Pancreas (tissue), 10 donors: ENCODE measurements around the gene PLCB1. TPM values are rescaled to one million over a fixed set of nuclear protein-coding genes. Genes with fewer than 3 reads are reported as not detected.

ENCODE experiments used
- ATAC-seq, 4 donors: fragments of 200-7000 bp; cut with Tn5 transposase; one replicate each; pipeline versions ENCODE4 v1.8.0 to v1.9.1; 2020; ENCODE audit warnings: mild to moderate bottlenecking in 4 of 4, moderate library complexity in 4 of 4
- DNase-seq, 6 donors: peaks; one replicate each; pipeline ENCODE4 v3.0.0-alpha.2; 2020
- FAIRE-seq: peaks from 2 replicates; lab custom pipeline; 2012; peaks lifted over from hg19 to GRCh38; lab: Jason Lieb, UNC
- H3K27ac ChIP-seq, 4 donors: fragments of 200-600 bp; sonication (generic); 1 replicate in 3 of 4; 2 replicates in 1 of 4; pipeline versions ENCODE4 v1.5.0 to v1.8.0; 2020
- H3K27me3 ChIP-seq, 4 donors: fragments of 200-600 bp; one replicate each; pipeline ENCODE4 v1.8.0; 2021
- H3K36me3 ChIP-seq, 3 donors: fragments of 200-600 bp; sonication (generic) in 1 of 3; one replicate each; pipeline versions ENCODE4 v1.5.0 to v1.8.0; 2020 to 2021
- H3K4me1 ChIP-seq, 3 donors: fragments of 200-600 bp; one replicate each; pipeline ENCODE4 v1.8.0; 2021
- H3K4me3 ChIP-seq, 4 donors: fragments of 200-600 bp; sonication (generic) in 2 of 4; one replicate each; pipeline versions ENCODE4 v1.5.0 to v1.8.0; 2020 to 2021
- H3K9me3 ChIP-seq, 4 donors: fragments of 200-600 bp; one replicate each; pipeline ENCODE4 v1.8.0; 2021
- CTCF ChIP-seq, 4 donors: fragments of 200-600 bp; sonication (generic) in 3 of 4; IDR thresholded peaks; one replicate each; pipeline versions ENCODE4 v1.5.0 to v1.8.0; 2021; ENCODE audit warnings: antibody characterized with exemption in 4 of 4
- WGBS, 2 donors: extraction: QIAGEN DNeasy Blood & Tissue Kit; methylation state at CpG; one replicate each; pipeline ENCODE4 v1.1.7; 2013; 5-methylcytosine and 5-hydroxymethylcytosine counted together
- intact Hi-C, 3 donors: fragments of 100-400 bp; cut with DNase I; formaldehyde crosslinking; loops; one replicate each; pipeline versions ENCODE4 v1.11.1 to v1.14.2; 2022
- polyA plus RNA-seq, 2 donors: library from polyadenylated mRNA; stranded (reverse); fragments of 200-250 nt; gene quantifications; one replicate each; pipeline ENCODE4 v1.2.3, GENCODE V29; 2013
- total RNA-seq, 6 donors: library from RNA; stranded (reverse); fragmentation: NEBNext Ultra II Directional in 4 of 6; extraction: Animal tissue kit (Norgen Biotek cat#: 25700) in 4 of 6; gene quantifications; one replicate each; pipeline versions ENCODE4 v1.2.1 to v1.2.4, GENCODE V29; 2021 to 2023
- donor health status: healthy with polysubstance abuse.
- donor health status: DM: no; HTN: no; CAD: no; lungs with moderate emphysema.
- donor health status: DM: no; HTN: no; CAD: no.
- donor health status: control.
- donor health status: control.
- donor health status: Bipolar disorder and iron deficiency.
- donor health status: DM: yes; HTN: yes; CAD: no.
- donor health status: DM: no; HTN: no; CAD: no.
- donor health status: DM: no; HTN: no; CAD: no.
- donor health status: DM: yes; HTN: yes; CAD: no.

The PLCB1 gene
- total and polyA plus RNA-seq, 8 donors: 4.5 to 18.7 (median 13.7) TPM

GRCh38 chr20:8229090-8229489, 97.0 kb downstream of the PLCB1 start:
- peak; percentile 51 for FAIRE-seq
- H3K4me3 ChIP-seq: no peak overlapping the region
- intact Hi-C loops: no loop called here
- peaks cover 14 to 51% (median 45%) of the 10 kb centered on the region in 3 donors for H3K4me1 ChIP-seq
- 47 to 50% methylated on average over 1 of the region's 1 CpG for WGBS, 2 donors
- H3K36me3 ChIP-seq: no peaks in the 10 kb centered on the region
- H3K27me3 ChIP-seq: no peaks in the 10 kb centered on the region
- no peaks in the 10 kb centered on the region for H3K9me3 ChIP-seq
- peak overlapping the region in 2 of 4 donors; percentile 59 to 68 for H3K27ac ChIP-seq
- TF ChIP-seq CTCF (IDR thresholded peaks at IDR 0.05): no peak
- DNase-seq: no peak
- ATAC-seq: no peak

GRCh38 chr20:8231038-8231437, 99.0 kb downstream of the PLCB1 start:
- no peak for TF ChIP-seq CTCF (IDR thresholded peaks at IDR 0.05)
- FAIRE-seq (no peak), DNase-seq (peak in 2 of 6 donors; percentile 27 to 37), ATAC-seq (peak; percentile 80 to 86 (median 83))
- Histone ChIP-seq H3K27me3 (no peaks in the 10 kb centered on the region), H3K36me3 (no peaks in the 10 kb centered on the region), H3K4me3 (no peak overlapping the region), H3K9me3 (no peaks in the 10 kb centered on the region), H3K27ac (peak overlapping the region in 2 of 4 donors; percentile 59 to 68), H3K4me1 (peaks cover 21 to 48% (median 42%) of the 10 kb centered on the region in 3 donors)
- intact Hi-C loops: no loop called here

GRCh38 chr20:8232332-8232731, 100.3 kb downstream of the PLCB1 start:
- Histone ChIP-seq H3K4me1 (peaks cover 21 to 36% (median 34%) of the 10 kb centered on the region in 3 donors), H3K36me3 (no peaks in the 10 kb centered on the region), H3K27me3 (no peaks in the 10 kb centered on the region), H3K27ac (no peak overlapping the region), H3K9me3 (no peaks in the 10 kb centered on the region), H3K4me3 (no peak overlapping the region)
- WGBS, 2 donors: 64 to 71% methylated on average over 3 of the region's 3 CpGs
- FAIRE-seq: no peak
- intact Hi-C loops: no loop called here
- no peak for ATAC-seq
- no peak for DNase-seq
- no peak for TF ChIP-seq CTCF (IDR thresholded peaks at IDR 0.05)

- no peak for TF ChIP-seq CTCF (IDR thresholded peaks at IDR 0.05)
- 72 to 79% methylated on average over 2 of the region's 2 CpGs for WGBS, 2 donors
- intact Hi-C loops: no loop called here
- no peak overlapping the region for H3K27ac ChIP-seq
- no peak overlapping the region for H3K4me3 ChIP-seq
- no peaks in the 10 kb centered on the region for H3K9me3 ChIP-seq
- DNase-seq (no peak), FAIRE-seq (peak; percentile 29), ATAC-seq (no peak)
- no peaks in the 10 kb centered on the region for H3K27me3 ChIP-seq
- no peaks in the 10 kb centered on the region for H3K36me3 ChIP-seq
- peaks cover 17 to 21% (median 20%) of the 10 kb centered on the region in 3 donors for H3K4me1 ChIP-seq
Measured at GRCh38 chr20:8234580-8234979, 102.5 kb downstream of the PLCB1 start.

GRCh38 chr20:8242066-8242465, 110.0 kb downstream of the PLCB1 start:
- TF ChIP-seq CTCF (IDR thresholded peaks at IDR 0.05): no peak
- 75 to 84% methylated on average over 2 of the region's 2 CpGs for WGBS, 2 donors
- ATAC-seq (peak in 1 of 4 donors; percentile 13), FAIRE-seq (no peak), DNase-seq (no peak)
- no peaks in the 10 kb centered on the region for H3K9me3 ChIP-seq
- no peak overlapping the region for H3K27ac ChIP-seq
- intact Hi-C loops: no loop called here
- H3K27me3 ChIP-seq: no peaks in the 10 kb centered on the region
- no peaks in the 10 kb centered on the region for H3K36me3 ChIP-seq
- no peak overlapping the region for H3K4me3 ChIP-seq
- peaks cover 0 to 7% (median 4%) of the 10 kb centered on the region in 3 donors for H3K4me1 ChIP-seq
